GM04503 (cell line): Measurements from ENCODE around the gene KMT2B.

Experiments
- DNase-seq: peaks from one replicate; pipeline ENCODE4 v3.0.0-alpha.2; 2012; ENCODE audit warnings: low read depth

The KMT2B gene

GRCh38 chr19:35725216-35725861 is 7.5 kb downstream of the KMT2B start:
- DNase-seq, result no peak

- no peak for DNase-seq
Observed at GRCh38 chr19:35727053-35727955, 9.5 kb downstream of the KMT2B start.

- no peak for DNase-seq
Observed at GRCh38 chr19:35727956-35728706, 10.3 kb downstream of the KMT2B start.

GRCh38 chr19:35729021-35729420 is 11.2 kb downstream of the KMT2B start:
- no peak for DNase-seq

DNA sequence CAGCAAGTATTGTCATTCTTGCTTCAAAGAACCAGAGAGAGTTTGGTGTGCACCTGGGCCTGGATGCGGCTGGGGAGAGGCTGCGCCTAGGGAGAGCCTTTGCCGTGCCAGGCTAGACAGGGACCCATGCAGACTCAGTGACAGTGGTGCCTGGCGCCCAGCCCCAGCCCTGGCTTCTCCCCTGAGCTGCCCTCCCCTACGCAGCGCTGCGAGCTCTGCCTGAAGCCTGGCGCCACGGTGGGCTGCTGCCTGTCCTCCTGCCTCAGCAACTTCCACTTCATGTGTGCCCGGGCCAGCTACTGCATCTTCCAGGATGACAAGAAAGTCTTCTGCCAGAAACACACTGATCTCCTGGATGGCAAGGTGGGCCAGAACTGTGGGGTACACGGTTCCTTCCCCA is 12.0 kb downstream of the KMT2B start:
- DNase-seq, result no peak

DNA sequence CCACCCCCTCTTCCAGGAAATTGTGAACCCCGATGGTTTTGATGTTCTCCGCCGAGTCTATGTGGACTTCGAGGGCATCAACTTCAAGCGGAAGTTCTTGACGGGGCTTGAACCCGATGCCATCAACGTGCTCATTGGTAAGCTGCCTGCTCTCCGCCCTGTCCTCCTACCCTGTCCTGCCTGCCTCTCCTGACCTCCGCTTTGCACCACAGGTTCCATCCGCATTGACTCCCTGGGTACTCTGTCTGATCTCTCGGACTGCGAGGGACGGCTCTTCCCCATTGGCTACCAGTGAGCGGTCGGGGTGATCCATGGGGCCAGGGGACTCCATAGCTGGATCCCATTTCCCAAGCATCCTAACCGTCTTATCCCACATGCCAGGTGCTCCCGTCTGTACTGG is 12.5 kb downstream of the KMT2B start:
- DNase-seq, result no peak

DNA sequence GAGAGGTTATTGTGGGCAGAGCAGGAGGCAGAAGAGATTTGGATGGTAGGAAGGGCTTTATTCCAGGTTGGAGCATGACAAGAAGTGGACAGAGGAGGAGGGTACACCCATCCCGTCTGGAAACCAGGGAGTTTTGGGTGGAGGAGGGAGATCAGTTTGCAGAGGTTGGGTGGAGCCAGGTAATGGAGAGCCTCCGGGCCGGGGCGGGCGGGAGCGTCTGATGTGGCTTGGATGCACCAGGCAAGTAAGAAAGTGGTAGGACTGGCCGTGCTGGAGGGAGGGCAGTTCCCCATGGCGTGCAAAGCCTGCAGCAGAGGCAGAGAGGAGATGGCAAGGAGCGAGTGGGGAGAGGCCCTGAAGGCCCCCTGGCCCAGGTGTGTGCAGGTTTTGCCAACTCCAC is 13.6 kb downstream of the KMT2B start:
- DNase-seq, result no peak

- no peak for DNase-seq
Observed at GRCh38 chr19:35731779-35732405, 14.1 kb downstream of the KMT2B start.

DNA sequence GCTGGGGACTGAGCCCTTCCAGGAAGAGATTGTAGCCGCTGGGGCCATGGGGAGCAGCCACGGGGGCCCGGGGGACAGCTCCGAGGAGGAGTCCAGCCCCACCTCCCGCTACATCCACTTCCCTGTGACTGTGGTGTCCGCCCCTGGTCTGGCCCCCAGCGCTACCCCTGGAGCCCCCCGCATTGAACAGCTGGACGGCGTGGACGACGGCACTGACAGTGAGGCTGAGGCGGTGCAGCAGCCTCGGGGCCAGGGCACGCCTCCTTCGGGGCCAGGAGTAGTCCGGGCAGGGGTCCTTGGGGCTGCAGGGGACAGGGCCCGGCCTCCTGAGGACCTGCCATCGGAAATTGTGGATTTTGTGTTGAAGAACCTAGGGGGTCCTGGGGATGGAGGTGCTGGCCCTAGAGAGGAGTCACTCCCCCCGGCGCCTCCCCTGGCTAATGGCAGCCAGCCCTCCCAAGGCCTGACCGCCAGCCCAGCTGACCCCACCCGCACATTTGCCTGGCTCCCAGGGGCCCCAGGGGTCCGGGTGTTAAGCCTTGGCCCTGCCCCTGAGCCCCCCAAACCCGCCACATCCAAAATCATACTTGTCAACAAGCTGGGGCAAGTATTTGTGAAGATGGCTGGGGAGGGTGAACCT is 14.9 kb downstream of the KMT2B start:
- DNase-seq, result no peak

- no peak for DNase-seq
Observed at GRCh38 chr19:35733180-35734125, 15.7 kb downstream of the KMT2B start.

- no peak for DNase-seq
Observed at GRCh38 chr19:35734273-35734672, 16.5 kb downstream of the KMT2B start.

GRCh38 chr19:35734889-35735288 is 17.1 kb downstream of the KMT2B start:
- DNase-seq, result no peak

DNA sequence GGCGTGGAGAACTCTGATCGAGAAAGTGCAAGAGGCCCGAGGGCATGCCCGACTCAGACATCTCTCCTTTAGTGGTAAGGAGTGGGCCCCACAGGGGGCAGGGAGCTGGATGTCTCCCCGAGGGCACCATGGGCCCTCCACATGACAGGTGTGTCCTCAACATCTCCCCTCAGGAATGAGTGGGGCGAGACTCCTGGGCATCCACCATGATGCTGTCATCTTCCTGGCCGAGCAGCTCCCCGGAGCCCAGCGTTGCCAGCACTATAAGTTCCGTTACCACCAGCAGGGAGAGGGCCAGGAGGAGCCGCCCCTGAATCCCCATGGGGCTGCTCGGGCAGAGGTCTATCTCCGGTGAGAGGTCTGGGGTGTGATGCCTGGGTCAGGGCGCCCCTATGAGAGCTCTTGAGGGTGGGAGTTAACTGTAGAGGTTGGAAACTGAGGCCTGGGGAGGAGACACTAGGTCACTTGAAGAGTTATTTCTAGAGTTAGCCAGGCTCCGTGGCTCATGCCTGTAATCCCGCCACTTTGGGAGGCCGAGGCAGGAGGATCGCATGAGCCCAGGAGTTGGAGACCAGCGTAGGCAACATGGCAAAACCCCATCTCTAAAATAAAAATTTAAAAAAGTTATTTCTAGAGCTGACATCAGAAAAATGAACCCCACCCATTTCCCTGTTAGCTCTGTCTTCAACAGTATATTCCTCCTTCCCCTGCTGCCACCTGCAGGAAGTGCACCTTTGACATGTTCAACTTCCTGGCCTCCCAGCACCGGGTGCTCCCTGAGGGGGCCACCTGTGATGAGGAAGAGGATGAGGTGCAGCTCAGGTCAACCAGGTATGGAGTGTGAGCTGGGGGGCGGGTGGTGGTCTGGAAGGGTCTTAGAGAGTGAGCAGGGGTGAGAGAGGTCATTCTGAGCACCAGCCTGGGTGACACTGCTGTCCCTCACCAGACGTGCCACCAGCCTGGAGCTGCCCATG is 19.4 kb downstream of the KMT2B start:
- no peak for DNase-seq

- no peak for DNase-seq
Observed at GRCh38 chr19:35738021-35738886, 20.5 kb downstream of the KMT2B start.

DNA sequence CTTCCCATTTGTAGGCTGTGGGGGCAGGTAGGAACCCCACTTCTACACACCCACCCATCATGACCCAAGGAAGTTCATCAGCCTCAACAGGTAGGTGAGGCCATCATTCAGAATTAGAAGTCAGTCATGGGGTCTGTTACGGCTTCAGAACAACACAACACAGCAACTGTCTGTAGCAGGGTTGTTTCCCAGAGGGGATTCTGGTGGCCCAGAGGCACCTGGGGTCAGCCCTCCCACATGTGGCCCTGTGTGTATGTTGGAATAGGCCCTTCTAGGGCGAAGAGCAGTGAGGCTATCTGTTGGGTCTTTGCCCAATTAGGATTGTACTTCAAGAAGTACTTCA is 21.1 kb downstream of the KMT2B start:
- DNase-seq, result no peak

DNA sequence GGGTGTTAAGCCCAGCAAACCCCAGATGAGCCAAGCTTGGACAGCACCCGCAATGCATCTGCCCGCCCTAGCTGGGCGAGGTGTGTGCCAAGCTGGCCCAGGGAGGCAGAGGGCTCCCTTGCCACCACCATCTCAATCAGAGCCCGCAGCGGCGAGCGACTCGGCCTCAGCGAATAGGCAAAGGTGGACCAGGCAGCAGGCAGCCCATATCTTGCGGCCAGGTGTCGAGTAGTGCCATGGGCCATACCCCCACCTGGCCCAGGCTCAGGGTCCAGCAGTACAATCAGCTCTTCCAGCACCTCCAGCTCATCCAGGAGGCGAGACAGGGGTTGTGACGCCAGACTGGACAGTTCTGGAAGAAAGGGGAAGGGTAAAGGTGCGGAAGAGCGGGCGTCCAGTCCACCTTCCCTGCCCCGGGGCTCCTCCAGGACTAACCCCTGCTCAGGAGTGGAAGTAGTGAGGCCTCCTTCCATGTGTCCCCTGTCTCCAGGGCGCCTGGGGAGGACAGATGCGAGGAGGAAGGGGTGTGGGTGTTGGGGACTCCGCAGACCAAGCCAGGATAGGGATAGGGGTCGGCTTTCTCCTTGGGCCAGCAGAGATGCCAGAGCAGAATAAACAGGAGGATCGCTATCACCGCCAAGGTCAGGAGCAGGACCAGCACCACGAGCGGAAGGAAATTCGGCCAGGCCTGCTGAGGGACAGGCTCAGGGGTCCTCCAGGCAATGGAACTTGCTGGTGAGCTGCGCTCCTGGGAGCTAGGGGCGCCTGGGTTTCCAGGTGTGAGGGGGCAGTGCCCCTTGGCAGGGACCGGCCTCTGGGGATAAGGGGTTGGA is 21.7 kb downstream of the KMT2B start:
- DNase-seq, result no peak

DNA sequence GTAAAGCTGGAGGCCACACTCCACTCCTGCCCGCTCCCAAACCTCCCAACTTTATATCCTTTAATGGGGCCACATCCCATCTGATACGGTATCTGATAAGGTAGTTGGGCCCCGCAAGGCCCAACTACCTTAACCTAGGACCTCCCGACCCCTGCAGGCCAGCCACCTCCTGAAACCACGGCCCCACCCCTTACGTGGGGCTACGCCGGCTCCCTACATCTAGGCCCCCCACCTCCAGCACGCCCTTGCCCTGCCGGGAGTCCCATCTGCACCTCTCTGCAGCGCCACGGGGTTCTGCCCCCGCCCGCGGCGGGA is 22.3 kb downstream of the KMT2B start:
- no peak for DNase-seq
